IPS-20b (cell line): ENCODE results near the gene NNMT.

Experiments
- H3K27ac ChIP-seq: one replicate; pipeline ENCODE4 v1.5.1; 2013; ENCODE audit warnings: low read length
- H3K27me3 ChIP-seq: 2 replicates; pipeline ENCODE4 v1.6.1; 2013; ENCODE audit warnings: mild to moderate bottlenecking, low read length, inconsistent platforms; ENCODE audit not compliant: insufficient read depth
- H3K36me3 ChIP-seq: 2 replicates; pipeline ENCODE4 v1.6.1; 2013; ENCODE audit warnings: low read depth, mild to moderate bottlenecking, inconsistent platforms, low read length, moderate library complexity; ENCODE audit not compliant: insufficient read depth
- H3K4me1 ChIP-seq: 2 replicates; pipeline ENCODE4 v1.6.1; 2013; ENCODE audit warnings: mild to moderate bottlenecking, control low read depth, inconsistent platforms, low read length, moderate library complexity; ENCODE audit not compliant: insufficient read depth
- H3K4me3 ChIP-seq: 2 replicates; pipeline ENCODE4 v1.5.1; 2013; ENCODE audit warnings: mild to moderate bottlenecking, low read length, inconsistent platforms
- H3K9ac ChIP-seq: 2 replicates; pipeline ENCODE4 v1.6.1; 2013; ENCODE audit warnings: low read depth, mild to moderate bottlenecking, inconsistent platforms, low read length, moderate library complexity
- H3K9me3 ChIP-seq: 2 replicates; pipeline ENCODE4 v1.6.1; 2013; ENCODE audit warnings: mild to moderate bottlenecking, low read depth, low read length, inconsistent platforms; ENCODE audit not compliant: insufficient read depth

The NNMT gene

GRCh38 chr11:114256967-114257286, 39.3 kb upstream of the NNMT start:
- Histone ChIP-seq H3K9ac (no peak overlapping the region), H3K27ac (no peak overlapping the region), H3K36me3 (no peaks in the 10 kb centered on the region), H3K27me3 (no peaks in the 10 kb centered on the region), H3K9me3 (no peaks in the 10 kb centered on the region), H3K4me1 (no peaks in the 10 kb centered on the region; the same call in 1 of the 2 replicates), H3K4me3 (no peak overlapping the region)

GRCh38 chr11:114257621-114258558, 38.3 kb upstream of the NNMT start:
- no peak overlapping the region for H3K4me3 ChIP-seq
- no peaks in the 10 kb centered on the region for H3K4me1 ChIP-seq
- H3K27me3 ChIP-seq = no peaks in the 10 kb centered on the region
- no peaks in the 10 kb centered on the region for H3K9me3 ChIP-seq
- H3K27ac ChIP-seq = no peak overlapping the region
- no peaks in the 10 kb centered on the region for H3K36me3 ChIP-seq
- H3K9ac ChIP-seq = no peak overlapping the region

GRCh38 chr11:114258696-114259095, 37.5 kb upstream of the NNMT start:
- Histone ChIP-seq H3K36me3 (no peaks in the 10 kb centered on the region), H3K9ac (no peak overlapping the region), H3K4me3 (no peak overlapping the region), H3K9me3 (no peaks in the 10 kb centered on the region), H3K27me3 (no peaks in the 10 kb centered on the region), H3K27ac (no peak overlapping the region), H3K4me1 (no peaks in the 10 kb centered on the region)

- Histone ChIP-seq H3K36me3 (no peaks in the 10 kb centered on the region), H3K4me1 (no peaks in the 10 kb centered on the region), H3K27me3 (no peaks in the 10 kb centered on the region), H3K9ac (no peak overlapping the region), H3K4me3 (no peak overlapping the region), H3K27ac (no peak overlapping the region), H3K9me3 (no peaks in the 10 kb centered on the region)
Measured at GRCh38 chr11:114259124-114259526, 37.1 kb upstream of the NNMT start.

GRCh38 chr11:114259551-114259983, 36.6 kb upstream of the NNMT start:
- no peaks in the 10 kb centered on the region for H3K9me3 ChIP-seq
- H3K27ac ChIP-seq = no peak overlapping the region
- no peak overlapping the region for H3K4me3 ChIP-seq
- H3K4me1 ChIP-seq = no peaks in the 10 kb centered on the region
- H3K36me3 ChIP-seq = no peaks in the 10 kb centered on the region
- H3K27me3 ChIP-seq = no peaks in the 10 kb centered on the region
- H3K9ac ChIP-seq = no peak overlapping the region

GRCh38 chr11:114260077-114260476, 36.1 kb upstream of the NNMT start:
- no peak overlapping the region for H3K27ac ChIP-seq
- H3K9me3 ChIP-seq = no peaks in the 10 kb centered on the region
- no peaks in the 10 kb centered on the region for H3K4me1 ChIP-seq
- no peaks in the 10 kb centered on the region for H3K36me3 ChIP-seq
- H3K9ac ChIP-seq = no peak overlapping the region
- H3K4me3 ChIP-seq = no peak overlapping the region
- no peaks in the 10 kb centered on the region for H3K27me3 ChIP-seq

GRCh38 chr11:114260483-114260882, 35.7 kb upstream of the NNMT start:
- H3K4me1 ChIP-seq = no peaks in the 10 kb centered on the region
- no peak overlapping the region for H3K9ac ChIP-seq
- H3K4me3 ChIP-seq = no peak overlapping the region
- no peak overlapping the region for H3K27ac ChIP-seq
- H3K27me3 ChIP-seq = no peaks in the 10 kb centered on the region
- no peaks in the 10 kb centered on the region for H3K9me3 ChIP-seq
- no peaks in the 10 kb centered on the region for H3K36me3 ChIP-seq

GRCh38 chr11:114261791-114262190, 34.4 kb upstream of the NNMT start:
- H3K9me3 ChIP-seq = no peaks in the 10 kb centered on the region
- no peaks in the 10 kb centered on the region for H3K4me1 ChIP-seq
- H3K27ac ChIP-seq = no peak overlapping the region
- H3K36me3 ChIP-seq = no peaks in the 10 kb centered on the region
- no peaks in the 10 kb centered on the region for H3K27me3 ChIP-seq
- H3K4me3 ChIP-seq = no peak overlapping the region
- H3K9ac ChIP-seq = no peak overlapping the region

- Histone ChIP-seq H3K9me3 (no peaks in the 10 kb centered on the region), H3K4me3 (no peak overlapping the region), H3K27me3 (no peaks in the 10 kb centered on the region), H3K36me3 (no peaks in the 10 kb centered on the region), H3K9ac (no peak overlapping the region), H3K27ac (no peak overlapping the region), H3K4me1 (no peaks in the 10 kb centered on the region)
Measured at GRCh38 chr11:114262681-114263512, 33.3 kb upstream of the NNMT start.

- Histone ChIP-seq H3K27me3 (no peaks in the 10 kb centered on the region), H3K9me3 (no peaks in the 10 kb centered on the region), H3K9ac (no peak overlapping the region), H3K4me1 (no peaks in the 10 kb centered on the region), H3K36me3 (no peaks in the 10 kb centered on the region), H3K4me3 (no peak overlapping the region), H3K27ac (no peak overlapping the region)
Measured at GRCh38 chr11:114263513-114264170, 32.6 kb upstream of the NNMT start.

GRCh38 chr11:114264381-114264780, 31.8 kb upstream of the NNMT start:
- Histone ChIP-seq H3K4me3 (no peak overlapping the region), H3K4me1 (no peaks in the 10 kb centered on the region), H3K9ac (no peak overlapping the region), H3K27ac (no peak overlapping the region), H3K9me3 (no peaks in the 10 kb centered on the region), H3K27me3 (no peaks in the 10 kb centered on the region), H3K36me3 (no peaks in the 10 kb centered on the region)
